IPS DF 4.7 (cell line): ENCODE data around the gene HMOX2.

Source experiments
- DNase-seq: peaks from one replicate; pipeline ENCODE4 v3.0.0-alpha.2; 2013; ENCODE audit warnings: low spot score; ENCODE audit errors: extremely low read depth

HMOX2 gene

GRCh38 chr16:4475880-4476788 lies at the start of gene HMOX2:
HMOX2 (plus strand) TSS chr16:4476398; CDS start chr16:4505525, 29,127 bp downstream.
- peak; percentile 71 for DNase-seq

- no peak for DNase-seq
Measured at GRCh38 chr16:4426722-4427372, 49.4 kb upstream of the HMOX2 start.

GRCh38 chr16:4428500-4428899 lies 47.7 kb upstream of the HMOX2 start:
- DNase-seq = no peak

- DNase-seq = no peak
Measured at GRCh38 chr16:4431023-4431422, 45.2 kb upstream of the HMOX2 start.

GRCh38 chr16:4433228-4433627 lies 43.0 kb upstream of the HMOX2 start:
- no peak for DNase-seq

- DNase-seq = no peak
Measured at GRCh38 chr16:4433914-4434787, 42.0 kb upstream of the HMOX2 start.

GRCh38 chr16:4435337-4436067 lies 40.7 kb upstream of the HMOX2 start:
- DNase-seq = no peak

GRCh38 chr16:4437366-4437765 lies 38.8 kb upstream of the HMOX2 start:
- no peak for DNase-seq

- no peak for DNase-seq
Measured at GRCh38 chr16:4442371-4442770, 33.8 kb upstream of the HMOX2 start.

GRCh38 chr16:4443271-4443670 lies 32.9 kb upstream of the HMOX2 start:
- DNase-seq = no peak

GRCh38 chr16:4443986-4444385 lies 32.2 kb upstream of the HMOX2 start:
- DNase-seq = no peak

- DNase-seq = no peak
Measured at GRCh38 chr16:4450430-4450829, 25.8 kb upstream of the HMOX2 start.

GRCh38 chr16:4450931-4451519 lies 25.2 kb upstream of the HMOX2 start:
- DNase-seq = no peak

GRCh38 chr16:4452674-4453073 lies 23.5 kb upstream of the HMOX2 start:
- DNase-seq = no peak

GRCh38 chr16:4454623-4455022 lies 21.6 kb upstream of the HMOX2 start:
- DNase-seq = no peak

- DNase-seq = no peak
Measured at GRCh38 chr16:4455081-4455480, 21.1 kb upstream of the HMOX2 start.

GRCh38 chr16:4455951-4456350 lies 20.2 kb upstream of the HMOX2 start:
- no peak for DNase-seq

GRCh38 chr16:4460936-4461249 lies 15.3 kb upstream of the HMOX2 start:
- DNase-seq = no peak

- no peak for DNase-seq
Measured at GRCh38 chr16:4461250-4462085, 14.7 kb upstream of the HMOX2 start.
